T-helper 17 cell (primary cell): ENCODE data around the gene ADH1C. TPM values are rescaled to one million over a fixed set of nuclear protein-coding genes. Genes with fewer than 3 reads are reported as not detected.

ENCODE experiments used
- ATAC-seq: fragments of 150-1000 bp; cut with Tn5 transposase; 2 replicates; pipeline ENCODE4 v1.10.0; 2021; ENCODE audit warnings: mild to moderate bottlenecking, moderate library complexity
- DNase-seq, 3 donors: peaks; one replicate each; pipeline versions ENCODE4 v3.0.0 to v3.0.0-alpha.2; 2020 to 2021
- H3K9me3 ChIP-seq: one replicate; pipeline ENCODE4 v1.7.0; 2013; ENCODE audit warnings: low read length, mild to moderate bottlenecking; ENCODE audit not compliant: control insufficient read depth, poor library complexity, severe bottlenecking
- H3K27ac Mint-ChIP-seq: one replicate; pipeline ENCODE4 v1.8.0; 2022; ENCODE audit warnings: mild to moderate bottlenecking, moderate library complexity, mixed read lengths
- H3K27me3 Mint-ChIP-seq: one replicate; pipeline ENCODE4 v1.8.0; 2022; ENCODE audit warnings: mixed read lengths
- H3K36me3 Mint-ChIP-seq: one replicate; pipeline ENCODE4 v1.8.0; 2022; ENCODE audit warnings: low read depth, mixed read lengths
- H3K4me1 Mint-ChIP-seq: one replicate; pipeline ENCODE4 v1.8.0; 2022; ENCODE audit warnings: mild to moderate bottlenecking, mixed read lengths
- H3K4me3 Mint-ChIP-seq: one replicate; pipeline ENCODE4 v1.8.0; 2022; ENCODE audit warnings: mild to moderate bottlenecking, moderate library complexity, mixed read lengths
- total RNA-seq, 4 donors: library from RNA in 2 of 4; stranded (reverse) in 2 of 4; gene quantifications; one replicate each; pipeline ENCODE4 v1.2.3 and lab custom pipeline; 2022 to 2026

Gene ADH1C
- not detected for total RNA-seq
- 0 reads per million in 2 donors for total RNA-seq (lab: John Stamatoyannopoulos, UW)

DNA sequence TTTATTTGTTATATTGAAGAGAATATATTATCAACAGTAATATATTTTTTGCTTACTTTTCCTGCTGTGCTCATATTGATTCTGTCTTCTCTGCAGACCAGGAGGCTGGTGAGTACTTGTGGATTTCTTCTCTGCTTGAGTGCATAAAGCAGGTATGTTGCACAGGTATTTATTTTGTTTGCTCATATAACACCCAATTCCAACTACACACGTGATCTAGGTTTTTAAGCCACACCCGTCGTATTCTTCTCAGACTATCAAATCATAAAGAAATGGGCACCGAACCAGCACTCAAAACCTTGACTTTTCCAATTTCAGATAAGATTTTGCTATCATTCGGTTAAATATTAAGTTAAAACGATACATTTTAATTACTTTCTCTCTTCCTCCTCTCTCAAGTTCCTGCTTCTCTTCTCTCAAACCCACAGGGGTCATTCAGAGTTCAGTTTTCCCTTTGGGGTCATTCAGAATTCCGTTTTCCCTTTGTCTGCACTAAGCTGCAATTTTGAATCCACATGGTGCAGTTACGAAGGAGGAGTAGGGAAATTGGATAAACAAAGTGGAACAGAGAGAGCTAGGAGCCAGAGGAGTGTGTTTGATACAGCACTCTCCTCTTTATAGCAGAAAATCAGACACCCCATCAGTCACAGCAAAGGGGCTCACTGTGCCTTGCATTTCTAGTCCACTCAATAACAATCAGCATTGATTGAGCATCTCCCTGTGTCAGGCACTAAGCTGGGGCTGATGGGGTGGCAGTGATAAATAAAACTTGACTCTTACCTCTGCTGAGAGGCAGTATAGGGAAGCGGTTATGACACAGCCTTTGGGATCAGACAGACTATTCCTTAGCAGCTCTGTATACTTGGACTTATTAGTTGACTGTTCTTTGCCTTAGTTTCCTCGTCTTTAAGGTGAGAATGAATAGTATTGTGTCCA lies at the start of gene ADH1C:
ADH1C (minus strand) TSS at position 145 of the 936 bp plus-strand sequence; CDS start at position 74, 71 bp downstream.
- H3K4me3 Mint-ChIP-seq = no peak within 1 kb of the TSS
- no peak for DNase-seq

DNA sequence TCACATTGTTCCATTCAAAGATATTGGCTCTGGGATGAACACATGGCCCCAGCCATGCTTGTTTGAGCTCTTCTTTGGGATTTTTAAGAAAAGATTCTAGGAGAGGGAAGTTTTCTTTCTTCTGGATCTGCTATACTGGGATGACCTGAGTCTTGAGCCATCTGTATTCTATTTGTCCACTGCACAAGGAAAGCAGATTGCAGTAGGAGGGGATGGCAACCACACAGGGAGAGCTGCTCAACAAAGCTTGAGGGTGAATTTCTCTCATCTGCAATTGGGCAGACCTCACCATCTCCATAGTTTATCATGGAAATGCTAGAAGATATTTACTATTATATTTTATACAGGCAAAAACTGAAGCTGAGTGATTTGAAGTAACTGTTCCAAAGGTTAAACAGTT lies 48.3 kb upstream of the ADH1C start:
- Mint-ChIP-seq H3K27ac (no peak overlapping the region), H3K36me3 (no peaks in the 10 kb centered on the region), H3K4me3 (no peak overlapping the region), H3K27me3 (peaks cover 7% of the 10 kb centered on the region), H3K4me1 (peaks cover 5% of the 10 kb centered on the region)
- no peaks in the 10 kb centered on the region for H3K9me3 ChIP-seq
- no peak for ATAC-seq
- no peak for DNase-seq

More for the DNA sequence above, at the start of gene ADH1C:
- ATAC-seq = no peak
- H3K9me3 ChIP-seq = no peaks in the 10 kb centered on the region
- peaks cover 5% of the 10 kb centered on the region for H3K27me3 Mint-ChIP-seq
- no peak within 1 kb of the TSS for H3K27ac Mint-ChIP-seq
- H3K4me1 Mint-ChIP-seq = no peaks in the 10 kb centered on the region
- H3K36me3 Mint-ChIP-seq = no peaks in the 10 kb centered on the region

DNA sequence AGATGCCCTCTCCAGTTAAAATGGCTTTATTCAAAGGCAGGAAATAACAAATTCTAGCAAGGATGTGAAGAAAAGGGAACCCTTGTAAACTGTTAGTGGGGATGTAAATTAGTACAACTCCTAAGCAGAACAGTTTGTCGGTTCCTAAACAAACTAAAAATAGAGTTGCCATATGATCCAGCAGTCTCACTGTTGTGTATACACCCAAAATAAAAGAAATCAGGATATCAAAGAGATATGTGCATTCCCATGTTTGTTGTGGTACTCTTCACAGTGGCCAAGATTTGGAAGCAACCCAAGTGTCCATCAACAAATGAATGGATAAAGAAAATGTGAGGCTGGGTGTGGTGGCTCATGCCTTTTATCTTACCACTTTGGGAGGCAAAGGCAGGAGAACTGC lies 46.5 kb upstream of the ADH1C start:
- no peaks in the 10 kb centered on the region for H3K9me3 ChIP-seq
- Mint-ChIP-seq H3K4me3 (no peak overlapping the region), H3K27me3 (peaks cover 13% of the 10 kb centered on the region), H3K27ac (no peak overlapping the region), H3K36me3 (no peaks in the 10 kb centered on the region), H3K4me1 (no peaks in the 10 kb centered on the region)
- no peak for DNase-seq
- ATAC-seq = no peak

DNA sequence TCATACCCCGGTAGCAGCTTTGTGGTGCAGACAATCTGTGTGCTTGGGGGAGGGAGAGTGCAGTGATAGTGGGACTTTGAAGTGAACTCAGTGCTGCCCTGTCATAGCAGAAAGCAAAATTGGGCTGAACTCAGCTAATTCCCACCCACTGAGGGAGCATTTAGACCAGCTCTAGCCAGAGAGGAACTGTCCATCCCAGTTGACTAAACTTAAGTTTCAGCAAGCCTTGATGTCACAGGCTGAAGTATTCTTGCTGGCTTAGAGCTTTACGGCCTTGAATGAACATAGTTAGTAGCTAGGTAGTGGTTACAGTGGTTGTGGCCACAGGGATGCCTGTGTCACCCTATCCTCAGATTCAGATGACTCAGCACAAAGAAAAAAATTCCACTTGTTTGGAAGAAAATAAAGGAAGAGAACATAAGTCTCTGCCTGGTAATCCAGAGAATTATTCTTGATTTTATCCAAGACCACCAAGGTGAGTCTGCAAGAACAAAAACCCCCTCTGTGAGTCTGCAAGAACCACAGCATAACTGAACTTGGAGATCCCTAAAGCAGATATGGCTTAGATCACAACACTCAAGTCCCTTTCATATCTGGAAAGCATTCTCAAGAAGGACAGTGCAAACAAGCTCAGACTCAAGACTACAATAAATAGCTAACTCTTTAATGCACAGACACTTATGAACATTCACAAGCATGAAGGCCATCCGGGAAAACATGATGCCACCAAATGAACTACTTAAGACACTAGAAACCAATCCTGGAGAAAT lies 43.2 kb upstream of the ADH1C start:
- no peaks in the 10 kb centered on the region for H3K36me3 Mint-ChIP-seq
- no peak overlapping the region for H3K27ac Mint-ChIP-seq
- no peak overlapping the region for H3K4me3 Mint-ChIP-seq
- ATAC-seq = no peak
- DNase-seq = no peak
- peaks cover 13% of the 10 kb centered on the region for H3K27me3 Mint-ChIP-seq
- no peaks in the 10 kb centered on the region for H3K4me1 Mint-ChIP-seq
- H3K9me3 ChIP-seq = no peaks in the 10 kb centered on the region

DNA sequence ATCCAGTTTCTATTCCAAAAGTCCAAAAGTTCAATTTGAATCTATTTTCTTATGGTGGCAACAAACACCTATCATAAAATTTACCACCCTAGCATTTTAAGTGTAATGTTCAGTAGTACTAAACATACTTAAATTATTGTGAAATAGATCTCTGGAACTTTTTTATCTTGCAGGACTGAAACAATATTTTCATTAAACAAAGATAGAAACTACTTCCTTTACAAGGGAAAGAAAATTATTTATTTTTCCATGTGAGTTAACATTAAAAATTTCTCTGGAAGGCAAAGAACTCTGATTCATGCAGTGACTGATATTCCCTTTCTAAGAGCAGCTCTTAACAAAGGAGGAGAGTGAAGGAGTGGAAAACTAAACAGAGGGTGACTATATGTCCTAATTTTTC lies 42.4 kb upstream of the ADH1C start:
- no peak overlapping the region for H3K27ac Mint-ChIP-seq
- peaks cover 13% of the 10 kb centered on the region for H3K27me3 Mint-ChIP-seq
- H3K4me3 Mint-ChIP-seq = no peak overlapping the region
- no peak for ATAC-seq
- no peak for DNase-seq
- no peaks in the 10 kb centered on the region for H3K9me3 ChIP-seq
- no peaks in the 10 kb centered on the region for H3K36me3 Mint-ChIP-seq
- H3K4me1 Mint-ChIP-seq = no peaks in the 10 kb centered on the region

DNA sequence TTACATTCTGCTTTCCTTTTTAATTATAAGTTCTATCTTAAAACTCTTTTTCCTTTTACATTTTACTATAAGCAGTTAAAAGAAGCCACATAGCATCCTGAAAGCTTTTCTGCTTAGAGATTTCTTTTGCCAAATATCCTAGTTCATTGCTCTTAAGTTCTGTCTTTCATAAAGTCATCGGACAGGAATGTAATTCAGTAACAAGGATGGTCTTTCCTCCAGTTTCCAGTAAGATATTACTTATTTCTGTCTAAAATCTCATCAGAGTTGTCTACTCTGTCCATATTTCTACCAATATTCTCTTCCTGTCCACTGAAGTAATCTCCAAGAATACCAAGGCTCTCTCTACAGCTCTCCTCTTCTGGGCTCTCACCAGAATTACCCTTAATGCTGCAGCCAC lies 37.5 kb upstream of the ADH1C start:
- DNase-seq (no peak), ATAC-seq (no peak)
- peaks cover 24% of the 10 kb centered on the region for H3K27me3 Mint-ChIP-seq
- H3K27ac Mint-ChIP-seq = no peak overlapping the region
- no peak overlapping the region for H3K4me3 Mint-ChIP-seq
- H3K9me3 ChIP-seq = no peaks in the 10 kb centered on the region
- no peaks in the 10 kb centered on the region for H3K4me1 Mint-ChIP-seq
- no peaks in the 10 kb centered on the region for H3K36me3 Mint-ChIP-seq

DNA sequence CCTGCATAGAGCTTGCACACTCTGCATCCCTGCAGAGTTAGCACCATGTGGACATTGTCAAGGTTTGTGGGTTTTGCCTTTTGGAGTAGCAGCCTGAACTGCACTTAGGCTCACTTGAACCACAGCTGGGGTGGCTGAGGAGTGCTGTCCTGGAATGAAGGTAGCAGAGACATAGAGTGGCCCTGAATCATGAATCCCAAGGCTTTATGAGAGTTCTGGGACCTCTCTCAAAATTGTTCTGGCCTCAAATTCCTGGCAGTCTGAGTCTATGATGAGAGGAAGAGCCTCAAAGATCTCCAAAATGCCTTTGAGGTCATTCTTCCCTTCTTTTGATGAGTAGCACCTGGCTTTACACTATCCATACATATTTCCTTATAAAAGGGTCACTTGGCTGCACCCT lies 37.1 kb upstream of the ADH1C start:
- DNase-seq (no peak), ATAC-seq (no peak)
- Mint-ChIP-seq H3K36me3 (no peaks in the 10 kb centered on the region), H3K4me1 (no peaks in the 10 kb centered on the region), H3K27me3 (peaks cover 24% of the 10 kb centered on the region), H3K27ac (no peak overlapping the region), H3K4me3 (no peak overlapping the region)
- no peaks in the 10 kb centered on the region for H3K9me3 ChIP-seq

DNA sequence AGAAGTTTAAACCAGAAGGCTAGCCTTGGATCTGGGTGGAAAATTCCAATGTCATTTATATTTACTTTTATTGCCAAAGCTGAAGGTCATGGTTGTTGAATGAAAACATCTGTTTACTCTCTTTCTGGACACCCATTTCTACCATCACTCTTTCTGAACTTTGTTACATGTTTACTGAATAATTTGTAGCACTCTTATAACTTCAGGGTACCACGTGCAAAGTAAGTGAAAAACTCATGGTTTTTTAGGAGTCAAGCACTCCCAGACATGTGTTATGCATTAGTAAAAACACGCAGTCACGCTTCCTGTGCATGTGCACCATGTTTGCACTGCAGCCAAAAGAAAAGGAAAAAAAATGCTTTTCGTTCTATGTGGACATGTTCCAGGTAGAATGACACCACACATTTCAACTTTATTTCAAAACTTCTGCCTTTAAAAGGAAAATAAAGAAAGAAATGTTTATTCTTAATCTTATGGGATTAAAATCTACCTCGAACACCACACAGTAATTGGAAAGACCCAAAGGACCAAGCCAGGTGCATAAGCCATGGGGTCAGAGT lies 31.4 kb upstream of the ADH1C start:
- DNase-seq (no peak), ATAC-seq (no peak)
- Mint-ChIP-seq H3K4me1 (no peaks in the 10 kb centered on the region), H3K36me3 (no peaks in the 10 kb centered on the region), H3K4me3 (no peak overlapping the region), H3K27me3 (peaks cover 50% of the 10 kb centered on the region), H3K27ac (no peak overlapping the region)
- H3K9me3 ChIP-seq = no peaks in the 10 kb centered on the region

DNA sequence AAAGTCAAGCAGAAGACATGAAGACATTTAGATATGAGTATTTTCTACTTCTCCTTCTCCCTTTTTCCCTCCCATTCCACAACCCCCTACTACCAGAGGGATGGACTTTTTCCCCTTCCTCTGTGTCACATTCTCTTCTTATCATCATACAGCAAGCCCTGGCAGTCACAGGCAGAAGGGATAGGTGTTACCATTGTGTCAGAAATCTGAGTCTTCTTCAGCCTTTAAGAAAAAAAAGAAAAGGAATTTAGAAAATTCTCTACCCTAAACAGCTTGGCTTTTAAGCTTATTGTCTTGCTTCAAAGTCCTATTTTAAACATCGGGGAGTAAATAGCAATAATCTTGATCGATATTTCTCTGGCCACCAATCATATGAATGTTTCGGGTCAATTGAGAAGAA lies 30.9 kb upstream of the ADH1C start:
- Mint-ChIP-seq H3K27me3 (peaks cover 45% of the 10 kb centered on the region), H3K27ac (no peak overlapping the region), H3K4me3 (no peak overlapping the region), H3K36me3 (no peaks in the 10 kb centered on the region), H3K4me1 (no peaks in the 10 kb centered on the region)
- DNase-seq (no peak), ATAC-seq (no peak)
- no peaks in the 10 kb centered on the region for H3K9me3 ChIP-seq

DNA sequence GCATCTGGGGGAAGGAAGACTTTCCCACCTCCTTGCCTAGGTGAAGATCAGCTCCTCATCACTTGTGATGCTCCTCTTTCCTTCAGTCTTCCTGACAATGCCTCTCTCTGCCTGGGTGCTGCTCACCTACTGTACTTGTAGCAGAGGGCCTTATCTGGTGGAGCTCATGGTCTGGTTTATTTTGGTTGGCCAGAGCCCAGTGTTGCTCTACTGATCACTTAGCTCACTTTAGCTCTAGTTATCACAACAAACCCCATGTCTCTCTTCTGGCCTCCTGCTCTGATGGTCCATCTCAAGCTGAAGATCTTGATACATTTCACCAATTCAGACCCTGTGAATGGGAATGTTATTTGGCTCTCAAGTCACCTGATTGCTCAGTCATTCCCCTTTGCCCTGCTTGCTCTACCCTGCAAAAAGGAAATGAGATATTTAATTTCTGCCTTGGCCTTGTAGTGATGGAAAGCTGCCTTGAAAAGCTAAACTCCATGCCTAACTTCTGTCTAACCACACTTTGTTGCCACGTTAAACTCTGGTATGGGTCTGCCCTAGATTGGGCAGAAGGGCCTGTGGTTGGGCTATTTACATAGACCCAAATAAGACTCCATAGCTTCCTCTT lies 30.3 kb upstream of the ADH1C start:
- H3K4me1 Mint-ChIP-seq = no peaks in the 10 kb centered on the region
- H3K36me3 Mint-ChIP-seq = no peaks in the 10 kb centered on the region
- no peak overlapping the region for H3K27ac Mint-ChIP-seq
- H3K4me3 Mint-ChIP-seq = no peak overlapping the region
- DNase-seq (no peak), ATAC-seq (no peak)
- peaks cover 39% of the 10 kb centered on the region for H3K27me3 Mint-ChIP-seq
- H3K9me3 ChIP-seq = no peaks in the 10 kb centered on the region

DNA sequence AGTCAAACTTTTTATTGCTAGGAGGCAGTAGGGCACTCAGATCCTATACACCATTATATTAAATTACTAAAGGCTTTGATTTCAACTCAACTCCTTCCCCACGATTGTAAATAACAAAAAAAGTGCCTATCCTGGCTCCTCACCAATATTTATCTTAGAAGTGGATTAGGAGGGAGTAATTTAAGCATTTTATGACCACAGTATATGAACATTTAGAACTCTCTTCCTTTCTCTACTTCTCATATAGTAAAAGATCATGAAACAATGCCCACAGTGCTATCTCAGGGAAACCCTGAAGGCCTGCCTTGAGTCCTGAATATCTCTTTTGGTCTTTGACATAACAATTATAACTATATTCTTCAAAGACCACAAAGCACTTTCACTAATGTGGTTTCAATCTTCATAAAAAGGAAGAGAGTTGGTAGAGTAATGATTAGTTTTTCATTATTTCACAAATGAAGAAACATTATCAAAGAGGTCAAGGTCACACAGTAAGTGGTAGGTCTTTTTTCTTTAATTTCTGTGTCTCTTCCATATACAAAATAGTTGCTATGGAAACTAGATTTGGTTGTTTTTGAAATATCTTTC lies 29.1 kb upstream of the ADH1C start:
- no peak overlapping the region for H3K4me3 Mint-ChIP-seq
- H3K9me3 ChIP-seq = no peaks in the 10 kb centered on the region
- no peak overlapping the region for H3K27ac Mint-ChIP-seq
- ATAC-seq = no peak
- peaks cover 38% of the 10 kb centered on the region for H3K27me3 Mint-ChIP-seq
- no peak for DNase-seq
- no peaks in the 10 kb centered on the region for H3K36me3 Mint-ChIP-seq
- H3K4me1 Mint-ChIP-seq = no peaks in the 10 kb centered on the region

DNA sequence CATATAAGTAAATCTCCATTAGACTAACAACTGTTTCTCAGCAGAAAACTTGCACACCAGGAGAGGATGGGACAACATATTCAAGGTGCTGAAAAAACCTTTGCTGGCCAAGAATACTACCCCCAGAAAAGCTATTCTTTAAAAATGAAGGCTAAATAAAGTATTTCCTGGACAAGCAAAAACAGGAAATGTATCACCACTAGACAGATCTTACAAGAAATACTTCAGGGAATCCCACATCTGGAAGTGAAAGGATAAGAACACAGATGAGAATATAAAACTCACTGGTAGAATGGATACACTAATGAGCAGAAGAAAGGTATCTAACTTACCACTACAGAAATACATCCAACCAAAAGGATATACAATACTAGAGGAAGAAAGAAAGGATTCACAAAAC lies 27.0 kb upstream of the ADH1C start:
- no peaks in the 10 kb centered on the region for H3K4me1 Mint-ChIP-seq
- peaks cover 27% of the 10 kb centered on the region for H3K27me3 Mint-ChIP-seq
- no peak overlapping the region for H3K27ac Mint-ChIP-seq
- no peaks in the 10 kb centered on the region for H3K9me3 ChIP-seq
- no peak for DNase-seq
- H3K36me3 Mint-ChIP-seq = no peaks in the 10 kb centered on the region
- no peak for ATAC-seq
- H3K4me3 Mint-ChIP-seq = no peak overlapping the region

DNA sequence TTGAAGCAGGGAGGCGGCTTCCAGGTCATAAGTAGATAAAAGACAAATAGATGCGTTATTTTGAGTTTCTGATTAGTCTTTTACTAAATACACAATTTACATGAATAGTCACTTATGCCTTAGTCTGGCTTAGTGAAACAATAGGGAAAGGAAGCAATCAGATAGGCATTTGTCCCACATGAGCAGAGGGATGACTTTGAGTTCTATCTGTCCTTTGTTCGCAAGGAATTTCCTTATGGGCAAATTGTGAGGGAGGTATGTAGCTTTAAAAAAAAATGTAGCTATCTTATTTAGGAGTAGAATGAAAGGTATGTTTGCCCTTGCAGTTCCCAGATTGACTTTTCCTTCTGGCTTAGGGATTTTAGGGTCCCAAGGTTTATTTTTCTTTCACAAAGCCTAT lies 26.3 kb upstream of the ADH1C start:
- no peaks in the 10 kb centered on the region for H3K9me3 ChIP-seq
- Mint-ChIP-seq H3K36me3 (no peaks in the 10 kb centered on the region), H3K27me3 (peaks cover 24% of the 10 kb centered on the region), H3K4me1 (no peaks in the 10 kb centered on the region), H3K27ac (no peak overlapping the region), H3K4me3 (no peak overlapping the region)
- ATAC-seq (no peak), DNase-seq (no peak)
